ENCODE results near the gene SET. TPM values are rescaled to one million over a fixed set of nuclear protein-coding genes. Genes with fewer than 3 reads are reported as not detected.
"Not testable (repeated sequence)": the region's sequence is repeated elsewhere in the genome, so short reads cannot be mapped to it uniquely, and the experiment has no call there.

SET gene
- total and polyA plus RNA-seq, 2 donors (not counting 3 experiments of a cell fraction or from before 2014, with no cell fraction given), result 61.1 to 483 TPM

DNA sequence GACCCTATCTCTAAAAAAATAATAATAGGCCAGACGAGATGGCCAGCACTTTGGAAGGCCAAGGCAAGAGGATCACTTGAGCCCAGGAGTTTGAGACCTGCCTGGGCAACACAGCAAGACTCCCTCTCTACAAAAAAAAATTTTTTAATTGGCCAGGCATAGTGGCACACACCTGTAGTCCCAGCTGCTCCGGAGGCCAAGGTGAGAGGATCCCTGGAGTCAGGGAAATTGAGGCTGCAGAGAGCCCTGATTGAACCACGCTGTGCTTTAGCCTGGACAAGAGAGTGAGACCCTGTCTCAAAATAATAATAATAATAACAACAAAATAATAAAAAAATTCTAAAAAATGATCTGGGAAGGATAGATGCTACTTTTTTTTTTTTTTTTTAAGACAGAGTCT lies 31.2 kb upstream of the SET start:
- Histone ChIP-seq H3K27me3 (ENCODE audit: control insufficient read depth in 2 of 2, insufficient read depth in 2 of 2, low read length in 2 of 2) (no peaks in the 10 kb centered on the region), H2AFZ (ENCODE audit: low read depth, low read length) (peak overlapping the region; percentile 52), H3K9me1 (replicated peaks; ENCODE audit: control insufficient read depth, extremely low read depth, insufficient read depth, low read length) (no peaks in the 10 kb centered on the region), H3K4me2 (ENCODE audit: insufficient read depth, low read length) (no peak overlapping the region), H3K27ac (ENCODE audit: insufficient read depth, low read depth, low read length) (no peak overlapping the region), H3K79me2 (ENCODE audit: control insufficient read depth, insufficient read depth, low read length) (peaks cover 5% of the 10 kb centered on the region), H4K20me1 (replicated peaks; ENCODE audit: control insufficient read depth, extremely low read depth, insufficient read depth, low read length) (no peaks in the 10 kb centered on the region), H3K4me3 (replicated peaks in 1 of 3; ENCODE audit: insufficient read depth in 1 of 3, low read depth in 1 of 3, low read length in 3 of 3) (no peak overlapping the region), H3K9me3 (replicated peaks; ENCODE audit: control insufficient read depth, insufficient read depth, low read length) (no peaks in the 10 kb centered on the region), H3K4me1 (ENCODE audit: control insufficient read depth, extremely low read depth, insufficient read depth, low read length) (peaks cover 2% of the 10 kb centered on the region), H3K36me3 (ENCODE audit: control insufficient read depth in 2 of 2, extremely low read depth in 1 of 2, insufficient read depth in 2 of 2, low read length in 2 of 2) (no peaks in the 10 kb centered on the region), H3K9ac (replicated peaks; ENCODE audit: extremely low read depth, insufficient read depth, low read length) (no peak overlapping the region)
- no peak for FAIRE-seq
- dilution Hi-C loops (cut with MboI; ENCODE audit: extremely low pct_ligation_motif_present, low sequenced_read_pairs) (no loop called here), intact Hi-C loops (cut with micrococcal nuclease) (loop anchor here (2.0 kb wide), 1 partner anchor 31 kb away; the partner anchor contains the start of gene SET)
- BruUV-seq (replicated peaks), result no TSS peak
- DNase-seq (ENCODE audit: low read depth, low spot score), result no peak
- CTCF ChIA-PET, result no interaction called here
- no peak for TF ChIP-seq MYC (IDR thresholded peaks at IDR 0.05; ENCODE audit: low read depth, low read length)
- no peak for TF ChIP-seq POLR2AphosphoS5 (IDR thresholded peaks at IDR 0.05; ENCODE audit: insufficient read depth, low read depth, low read length)
- TF ChIP-seq, protein P1, sequence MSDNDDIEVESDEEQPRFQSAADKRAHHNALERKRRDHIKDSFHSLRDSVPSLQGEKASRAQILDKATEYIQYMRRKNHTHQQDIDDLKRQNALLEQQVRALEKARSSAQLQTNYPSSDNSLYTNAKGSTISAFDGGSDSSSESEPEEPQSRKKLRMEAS (IDR thresholded peaks at IDR 0.05; ENCODE audit: insufficient read depth, insufficient read length), result no peak
- no peak for TF ChIP-seq GATA2 (IDR thresholded peaks at IDR 0.05; ENCODE audit: insufficient read depth, insufficient read length, low read depth, low read length)
- TF ChIP-seq FOS (IDR thresholded peaks at IDR 0.05; ENCODE audit: borderline replicate concordance, insufficient read depth, low read length), result no peak
- no peak for TF ChIP-seq EZH2 (IDR thresholded peaks at IDR 0.05; ENCODE audit: borderline replicate concordance, low read depth, low read length, severe bottlenecking)
- TF ChIP-seq, protein P2, sequence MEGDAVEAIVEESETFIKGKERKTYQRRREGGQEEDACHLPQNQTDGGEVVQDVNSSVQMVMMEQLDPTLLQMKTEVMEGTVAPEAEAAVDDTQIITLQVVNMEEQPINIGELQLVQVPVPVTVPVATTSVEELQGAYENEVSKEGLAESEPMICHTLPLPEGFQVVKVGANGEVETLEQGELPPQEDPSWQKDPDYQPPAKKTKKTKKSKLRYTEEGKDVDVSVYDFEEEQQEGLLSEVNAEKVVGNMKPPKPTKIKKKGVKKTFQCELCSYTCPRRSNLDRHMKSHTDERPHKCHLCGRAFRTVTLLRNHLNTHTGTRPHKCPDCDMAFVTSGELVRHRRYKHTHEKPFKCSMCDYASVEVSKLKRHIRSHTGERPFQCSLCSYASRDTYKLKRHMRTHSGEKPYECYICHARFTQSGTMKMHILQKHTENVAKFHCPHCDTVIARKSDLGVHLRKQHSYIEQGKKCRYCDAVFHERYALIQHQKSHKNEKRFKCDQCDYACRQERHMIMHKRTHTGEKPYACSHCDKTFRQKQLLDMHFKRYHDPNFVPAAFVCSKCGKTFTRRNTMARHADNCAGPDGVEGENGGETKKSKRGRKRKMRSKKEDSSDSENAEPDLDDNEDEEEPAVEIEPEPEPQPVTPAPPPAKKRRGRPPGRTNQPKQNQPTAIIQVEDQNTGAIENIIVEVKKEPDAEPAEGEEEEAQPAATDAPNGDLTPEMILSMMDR (IDR thresholded peaks at IDR 0.05; ENCODE audit: extremely low read depth in 1 of 2, insufficient read depth in 1 of 2, low read depth in 1 of 2, low read length in 2 of 2), result no peak
- TF ChIP-seq JUN (IDR thresholded peaks at IDR 0.05; ENCODE audit: borderline replicate concordance, insufficient read depth, insufficient read length, low read depth), result no peak
- TF ChIP-seq POLR2A (IDR thresholded peaks at IDR 0.05; ENCODE audit: low read depth, low read length), result no peak
- POLR2A ChIA-PET, result interaction anchor here (0.7 kb wide), 1 partner anchor 1261 kb away, joined by 3 read pairs; the partner anchor contains the start of gene SLC2A8

DNA sequence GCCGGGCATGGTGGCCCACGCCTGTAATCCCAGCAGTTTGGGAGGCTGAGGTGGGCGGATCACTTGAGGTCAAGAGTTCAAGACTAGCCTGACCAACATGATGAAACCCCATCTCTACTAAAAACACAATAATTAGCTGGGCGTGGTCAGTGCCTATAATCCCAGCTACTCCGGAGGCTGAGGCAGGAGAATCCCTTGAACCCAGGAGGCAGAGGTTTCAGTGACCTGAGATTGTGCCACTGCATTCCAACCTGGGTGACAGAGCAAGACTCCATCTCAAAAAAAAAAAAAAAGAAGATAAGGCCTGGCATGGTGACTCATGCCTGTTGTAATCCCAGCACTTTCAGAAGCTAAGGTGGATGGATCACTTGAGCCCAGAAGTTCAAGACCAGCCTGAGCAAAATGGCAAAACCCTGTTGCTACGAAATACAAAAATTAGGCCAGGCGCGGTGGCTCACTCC lies 22.5 kb upstream of the SET start:
- H3K27ac ChIP-seq (ENCODE audit: insufficient read depth, low read depth, low read length); FAIRE-seq; H3K79me2 ChIP-seq (ENCODE audit: control insufficient read depth, insufficient read depth, low read length); H4K20me1 ChIP-seq (replicated peaks; ENCODE audit: control insufficient read depth, extremely low read depth, insufficient read depth, low read length); POLR2A ChIA-PET; BruUV-seq (replicated peaks); H2AFZ ChIP-seq (ENCODE audit: low read depth, low read length); H3K4me2 ChIP-seq (ENCODE audit: insufficient read depth, low read length); dilution Hi-C loops (cut with MboI; ENCODE audit: extremely low pct_ligation_motif_present, low sequenced_read_pairs); H3K4me3 ChIP-seq (replicated peaks in 1 of 3; ENCODE audit: insufficient read depth in 1 of 3, low read depth in 1 of 3, low read length in 3 of 3); H3K4me1 ChIP-seq (ENCODE audit: control insufficient read depth, extremely low read depth, insufficient read depth, low read length); H3K9me3 ChIP-seq (replicated peaks; ENCODE audit: control insufficient read depth, insufficient read depth, low read length); H3K36me3 ChIP-seq (ENCODE audit: control insufficient read depth in 2 of 2, extremely low read depth in 1 of 2, insufficient read depth in 2 of 2, low read length in 2 of 2); H3K27me3 ChIP-seq (ENCODE audit: control insufficient read depth in 2 of 2, insufficient read depth in 2 of 2, low read length in 2 of 2); intact Hi-C loops (cut with micrococcal nuclease); H3K9ac ChIP-seq (replicated peaks; ENCODE audit: extremely low read depth, insufficient read depth, low read length); H3K9me1 ChIP-seq (replicated peaks; ENCODE audit: control insufficient read depth, extremely low read depth, insufficient read depth, low read length); DNase-seq (ENCODE audit: low read depth, low spot score): not testable (repeated sequence)
- CTCF ChIA-PET, result interaction anchor here (1.1 to 1.3 kb wide), 2 partner anchors 19 to 36 kb away, joined by 3 to 4 read pairs; partner anchors contain the start of gene PKN3
